ENCODE measurements around the gene FRAS1. TPM values are rescaled to one million over a fixed set of nuclear protein-coding genes. Genes with fewer than 3 reads are reported as not detected.
"Not testable (repeated sequence)": the region's sequence is repeated elsewhere in the genome, so short reads cannot be mapped to it uniquely, and the experiment has no call there.

The FRAS1 gene
- total and polyA plus RNA-seq, 4 experiments from 2014 or later: not detected

- peaks cover 3 to 5% of the 10 kb centered on the region in 2 donors for H3K27me3 Mint-ChIP-seq
- H3K4me1 Mint-ChIP-seq: no peaks in the 10 kb centered on the region
- peaks cover 0 to 3% (median 0%) of the 10 kb centered on the region in 8 donors for H3K9me3 Mint-ChIP-seq
- no peaks in the 10 kb centered on the region for H3K27me3 ChIP-seq (ENCODE audit: insufficient read depth, low read length)
- intact Hi-C loops (cut with micrococcal nuclease): no loop called here
- no peak overlapping the region for H3K4me3 ChIP-seq (ENCODE audit: low read length in 2 of 2)
- ChIA-PET CTCF (ENCODE audit: partially characterized antibody) (no interaction called here), POLR2A (ENCODE audit: partially characterized antibody) (no interaction called here)
- no peaks in the 10 kb centered on the region for H3K4me1 ChIP-seq (ENCODE audit: insufficient read depth, low read length)
- H3K4me3 Mint-ChIP-seq: no peak overlapping the region
- no peaks in the 10 kb centered on the region for H3K36me3 ChIP-seq (ENCODE audit: insufficient read depth, low read length)
- no peaks in the 10 kb centered on the region for H3K36me3 Mint-ChIP-seq
- H3K9me3 ChIP-seq (ENCODE audit: control insufficient read depth in 1 of 2, low read length in 2 of 2): no peaks in the 10 kb centered on the region
- H3K27ac Mint-ChIP-seq: no peak overlapping the region
- H3K27ac ChIP-seq (ENCODE audit: low read depth, low read length): no peak overlapping the region
- DNase-seq: no peak
Measured at GRCh38 chr4:78293348-78293747, 236.2 kb downstream of the FRAS1 start.

GRCh38 chr4:78293821-78294301 lies 236.7 kb downstream of the FRAS1 start:
- H3K9me3 ChIP-seq (ENCODE audit: control insufficient read depth in 1 of 2, low read length in 2 of 2): no peaks in the 10 kb centered on the region
- no peak overlapping the region for H3K27ac Mint-ChIP-seq
- H3K27me3 ChIP-seq (ENCODE audit: insufficient read depth, low read length): no peaks in the 10 kb centered on the region
- peaks cover 0 to 3% (median 0%) of the 10 kb centered on the region in 8 donors for H3K9me3 Mint-ChIP-seq
- H3K36me3 Mint-ChIP-seq: no peaks in the 10 kb centered on the region
- no peak overlapping the region for H3K4me3 Mint-ChIP-seq
- no peaks in the 10 kb centered on the region for H3K4me1 Mint-ChIP-seq
- CTCF ChIA-PET (ENCODE audit: partially characterized antibody): no interaction called here
- peaks cover 3 to 5% of the 10 kb centered on the region in 2 donors for H3K27me3 Mint-ChIP-seq
- POLR2A ChIA-PET (ENCODE audit: partially characterized antibody): no interaction called here
- intact Hi-C loops (cut with micrococcal nuclease): no loop called here
- H3K36me3 ChIP-seq (ENCODE audit: insufficient read depth, low read length): no peaks in the 10 kb centered on the region
- H3K4me1 ChIP-seq (ENCODE audit: insufficient read depth, low read length): no peaks in the 10 kb centered on the region
- no peak for DNase-seq
- H3K4me3 ChIP-seq (ENCODE audit: low read length in 2 of 2): no peak overlapping the region
- no peak overlapping the region for H3K27ac ChIP-seq (ENCODE audit: low read depth, low read length)

- CTCF ChIA-PET (ENCODE audit: partially characterized antibody): no interaction called here
- no peaks in the 10 kb centered on the region for H3K4me1 Mint-ChIP-seq
- no peaks in the 10 kb centered on the region for H3K4me1 ChIP-seq (ENCODE audit: insufficient read depth, low read length)
- peaks cover 0 to 1% (median 0%) of the 10 kb centered on the region in 8 donors for H3K9me3 Mint-ChIP-seq
- H3K36me3 Mint-ChIP-seq: no peaks in the 10 kb centered on the region
- H3K9me3 ChIP-seq (ENCODE audit: control insufficient read depth in 1 of 2, low read length in 2 of 2): no peaks in the 10 kb centered on the region
- no peak overlapping the region for H3K27ac Mint-ChIP-seq
- no peak overlapping the region for H3K27ac ChIP-seq (ENCODE audit: low read depth, low read length)
- no peak overlapping the region for H3K4me3 ChIP-seq (ENCODE audit: low read length in 2 of 2)
- H3K27me3 ChIP-seq (ENCODE audit: insufficient read depth, low read length): no peaks in the 10 kb centered on the region
- no peaks in the 10 kb centered on the region for H3K36me3 ChIP-seq (ENCODE audit: insufficient read depth, low read length)
- no peak overlapping the region for H3K4me3 Mint-ChIP-seq
- POLR2A ChIA-PET (ENCODE audit: partially characterized antibody): no interaction called here
- DNase-seq: no peak
- intact Hi-C loops (cut with micrococcal nuclease): no loop called here
- peaks cover 3 to 5% of the 10 kb centered on the region in 2 donors for H3K27me3 Mint-ChIP-seq
Measured at GRCh38 chr4:78296261-78296660, 239.1 kb downstream of the FRAS1 start.

GRCh38 chr4:78297116-78297800 lies 240.1 kb downstream of the FRAS1 start:
- ChIA-PET CTCF (ENCODE audit: partially characterized antibody) (no interaction called here), POLR2A (ENCODE audit: partially characterized antibody) (no interaction called here)
- H3K4me3 Mint-ChIP-seq: no peak overlapping the region
- Histone ChIP-seq H3K9me3 (ENCODE audit: control insufficient read depth in 1 of 2, low read length in 2 of 2) (no peaks in the 10 kb centered on the region), H3K4me3 (ENCODE audit: low read length in 2 of 2) (no peak overlapping the region), H3K27me3 (ENCODE audit: insufficient read depth, low read length) (no peaks in the 10 kb centered on the region), H3K4me1 (ENCODE audit: insufficient read depth, low read length) (no peaks in the 10 kb centered on the region), H3K36me3 (ENCODE audit: insufficient read depth, low read length) (no peaks in the 10 kb centered on the region), H3K27ac (ENCODE audit: low read depth, low read length) (no peak overlapping the region)
- no peaks in the 10 kb centered on the region for H3K36me3 Mint-ChIP-seq
- H3K27me3 Mint-ChIP-seq: peaks cover 3 to 5% of the 10 kb centered on the region in 2 donors
- no peaks in the 10 kb centered on the region for H3K4me1 Mint-ChIP-seq
- peaks cover 0 to 1% (median 0%) of the 10 kb centered on the region in 8 donors for H3K9me3 Mint-ChIP-seq
- no peak overlapping the region for H3K27ac Mint-ChIP-seq
- no peak for DNase-seq
- intact Hi-C loops (cut with micrococcal nuclease): no loop called here

GRCh38 chr4:78298618-78299017 lies 241.5 kb downstream of the FRAS1 start:
- DNase-seq: no peak
- H3K4me3 Mint-ChIP-seq: no peak overlapping the region
- no peaks in the 10 kb centered on the region for H3K36me3 Mint-ChIP-seq
- Histone ChIP-seq H3K4me1 (ENCODE audit: insufficient read depth, low read length) (no peaks in the 10 kb centered on the region), H3K36me3 (ENCODE audit: insufficient read depth, low read length) (no peaks in the 10 kb centered on the region), H3K4me3 (ENCODE audit: low read length in 2 of 2) (no peak overlapping the region), H3K9me3 (ENCODE audit: control insufficient read depth in 1 of 2, low read length in 2 of 2) (no peaks in the 10 kb centered on the region), H3K27ac (ENCODE audit: low read depth, low read length) (no peak overlapping the region), H3K27me3 (ENCODE audit: insufficient read depth, low read length) (no peaks in the 10 kb centered on the region)
- ChIA-PET CTCF (ENCODE audit: partially characterized antibody) (no interaction called here), POLR2A (ENCODE audit: partially characterized antibody) (no interaction called here)
- peaks cover 0 to 1% (median 0%) of the 10 kb centered on the region in 8 donors for H3K9me3 Mint-ChIP-seq
- peaks cover 3% of the 10 kb centered on the region in 2 donors for H3K27me3 Mint-ChIP-seq
- no peaks in the 10 kb centered on the region for H3K4me1 Mint-ChIP-seq
- no peak overlapping the region for H3K27ac Mint-ChIP-seq
- intact Hi-C loops (cut with micrococcal nuclease): no loop called here

GRCh38 chr4:78299565-78299972 lies 242.4 kb downstream of the FRAS1 start:
- ChIA-PET POLR2A (ENCODE audit: partially characterized antibody) (no interaction called here), CTCF (ENCODE audit: partially characterized antibody) (interaction anchor here (1.8 kb wide), 1 partner anchor 8 kb away, joined by 4 read pairs; no protein-coding TSS in a partner anchor)
- H3K36me3 ChIP-seq (ENCODE audit: insufficient read depth, low read length): no peaks in the 10 kb centered on the region
- H3K9me3 ChIP-seq (ENCODE audit: control insufficient read depth in 1 of 2, low read length in 2 of 2): no peaks in the 10 kb centered on the region
- Mint-ChIP-seq H3K27me3 (peaks cover 0 to 3% of the 10 kb centered on the region in 2 donors), H3K36me3 (no peaks in the 10 kb centered on the region), H3K4me1 (no peaks in the 10 kb centered on the region), H3K27ac (no peak overlapping the region), H3K9me3 (peaks cover 0 to 1% (median 0%) of the 10 kb centered on the region in 8 donors), H3K4me3 (peak overlapping the region in 1 of 8 donors; percentile 3)
- no peak overlapping the region for H3K27ac ChIP-seq (ENCODE audit: low read depth, low read length)
- intact Hi-C loops (cut with micrococcal nuclease): no loop called here
- no peak for DNase-seq
- no peaks in the 10 kb centered on the region for H3K27me3 ChIP-seq (ENCODE audit: insufficient read depth, low read length)
- no peak overlapping the region for H3K4me3 ChIP-seq (ENCODE audit: low read length in 2 of 2)
- no peaks in the 10 kb centered on the region for H3K4me1 ChIP-seq (ENCODE audit: insufficient read depth, low read length)

GRCh38 chr4:78307263-78307662 lies 250.1 kb downstream of the FRAS1 start:
- H3K9me3 ChIP-seq (ENCODE audit: control insufficient read depth in 1 of 2, low read length in 2 of 2); H3K4me1 ChIP-seq (ENCODE audit: insufficient read depth, low read length); H3K36me3 ChIP-seq (ENCODE audit: insufficient read depth, low read length); H3K36me3 Mint-ChIP-seq; H3K27ac Mint-ChIP-seq; POLR2A ChIA-PET (ENCODE audit: partially characterized antibody); H3K27me3 Mint-ChIP-seq; H3K27ac ChIP-seq (ENCODE audit: low read depth, low read length); H3K4me3 ChIP-seq (ENCODE audit: low read length in 2 of 2); DNase-seq; H3K4me1 Mint-ChIP-seq; CTCF ChIA-PET (ENCODE audit: partially characterized antibody); intact Hi-C loops (cut with micrococcal nuclease); H3K4me3 Mint-ChIP-seq; H3K9me3 Mint-ChIP-seq; H3K27me3 ChIP-seq (ENCODE audit: insufficient read depth, low read length): not testable (repeated sequence)

Measured in CD4-positive, alpha-beta memory T cell (primary cell).